ENCODE results near the gene TPRKB. TPM values are rescaled to one million over a fixed set of nuclear protein-coding genes. Genes with fewer than 3 reads are reported as not detected.
"Not testable (repeated sequence)": the region's sequence is repeated elsewhere in the genome, so short reads cannot be mapped to it uniquely, and the experiment has no call there.

The TPRKB gene
- total RNA-seq, 1 experiment from 2014 or later, result 44.7 TPM

GRCh38 chr2:73783402-73783801, 46.3 kb upstream of the TPRKB start:
- H3K9me3 ChIP-seq (ENCODE audit: control insufficient read depth, low read depth, low read length); H3K27me3 ChIP-seq (ENCODE audit: insufficient read depth, low read length); H2BK5ac ChIP-seq (ENCODE audit: insufficient read length, low read length); H4K91ac ChIP-seq (ENCODE audit: insufficient read length, low read depth, low read length); H3K23ac ChIP-seq (ENCODE audit: insufficient read length, low read depth, low read length); H3K23me2 ChIP-seq (ENCODE audit: insufficient read length, low read depth, low read length, poor library complexity, severe bottlenecking); H2AK5ac ChIP-seq (ENCODE audit: insufficient read length, low read length); H3K9me3 Mint-ChIP-seq; H3K79me2 ChIP-seq (ENCODE audit: insufficient read depth, low read length); H3K18ac ChIP-seq (ENCODE audit: insufficient read length, low read depth, low read length); H3K9ac ChIP-seq (ENCODE audit: extremely low read depth, insufficient read length, low read length); H3K27ac ChIP-seq (ENCODE audit: insufficient read length, low read depth, low read length); H3K14ac ChIP-seq (ENCODE audit: insufficient read depth, low read length); H3T11ph ChIP-seq (ENCODE audit: low read length); H3K27me3 Mint-ChIP-seq (ENCODE audit: low read depth); H3K4me1 ChIP-seq (ENCODE audit: insufficient read depth, low read length); H2BK120ac ChIP-seq (ENCODE audit: low read depth, low read length, poor library complexity, severe bottlenecking); H2BK20ac ChIP-seq (ENCODE audit: low read depth, low read length, poor library complexity, severe bottlenecking); H2BK15ac ChIP-seq (ENCODE audit: low read depth, low read length); H4K8ac ChIP-seq (replicated peaks; ENCODE audit: insufficient read length, low read depth, low read length); H3K4me1 Mint-ChIP-seq; H3K4me2 ChIP-seq (ENCODE audit: insufficient read depth, insufficient read length, low read length); H3K36me3 Mint-ChIP-seq (ENCODE audit: insufficient read depth in 1 of 3, low read depth in 3 of 3); H3K4me3 Mint-ChIP-seq; H3K56ac ChIP-seq (ENCODE audit: insufficient read length, low read depth, low read length); H3K79me1 ChIP-seq (ENCODE audit: insufficient read depth, low read depth, low read length, poor library complexity, severe bottlenecking); H2BK12ac ChIP-seq (ENCODE audit: insufficient read length, low read depth, low read length); H4K5ac ChIP-seq (ENCODE audit: insufficient read length, low read depth, low read length); H3K4ac ChIP-seq (ENCODE audit: low read depth, low read length); H3K27ac Mint-ChIP-seq; H4K20me1 ChIP-seq (ENCODE audit: control insufficient read depth, insufficient read depth, insufficient read length): not testable (repeated sequence)
- DNase-seq, result peak; percentile 29
- H2AFZ ChIP-seq (ENCODE audit: low read length), result peak overlapping the region; percentile 62
- no CpG with 5 or more reads among the region's 15 CpGs for WGBS (ENCODE audit: extremely low coverage, insufficient read length, low lambda C conversion rate)

All from H9 (cell line).